IMR-90 (cell line): ENCODE measurements around the gene UBASH3B.

Experiments
- CHD1 ChIP-seq: IDR thresholded peaks from 2 replicates; pipeline ENCODE4 v1.6.1; 2012; ENCODE audit warnings: low read depth, low read length, improper control_type of control experiment
- CTCF ChIP-seq: conservative IDR thresholded peaks from 2 replicates; pipeline ENCODE4 v1.5.1; 2012; ENCODE audit warnings: mild to moderate bottlenecking, low read depth, low read length, improper control_type of control experiment
- POLR2A ChIP-seq: IDR thresholded peaks from 2 replicates; pipeline ENCODE4 v1.6.1; 2012; ENCODE audit warnings: mild to moderate bottlenecking, low read depth, low read length
- USF2 ChIP-seq: fragments of 150-350 bp; IDR thresholded peaks from 2 replicates; pipeline ENCODE4 v1.6.1; 2017; ENCODE audit warnings: mild to moderate bottlenecking, antibody characterized with exemption, low read length, low read depth

GRCh38 chr11:122691549-122692150, 36.1 kb downstream of the UBASH3B start:
- no peak for TF ChIP-seq USF2
- TF ChIP-seq POLR2A, result no peak
- no peak for TF ChIP-seq CTCF
- no peak for TF ChIP-seq CHD1
